ENCODE measurements around the gene CRIM1.

GRCh38 chr2:36526226-36526625, 170.6 kb downstream of the CRIM1 start:
- TF ChIP-seq POLR2AphosphoS5 (IDR thresholded peaks at IDR 0.05; ENCODE audit: low read depth, low read length) (no peak), REST (IDR thresholded peaks at IDR 0.05; ENCODE audit: insufficient read depth in 1 of 2, low read depth in 2 of 2, low read length in 2 of 2) (no peak), SIN3A (IDR thresholded peaks at IDR 0.05; ENCODE audit: borderline replicate concordance, insufficient read depth, low read length) (no peak), TAF1 (IDR thresholded peaks at IDR 0.05; ENCODE audit: borderline replicate concordance, insufficient read depth, low read length) (no peak), FOXP2 (optimal IDR thresholded peaks at IDR 0.05; ENCODE audit: borderline replicate concordance, extremely low read depth, extremely low read length, insufficient read depth) (no peak)
